GM20000 (cell line): ENCODE data around the gene NTMT1.
"Not testable (repeated sequence)": the region's sequence is repeated elsewhere in the genome, so short reads cannot be mapped to it uniquely, and the experiment has no call there.

Experiments
- DNase-seq: peaks from one replicate; pipeline ENCODE4 v3.0.0; 2012; ENCODE audit warnings: low spot score
- CTCF ChIP-seq: IDR thresholded peaks from 2 replicates; pipeline ENCODE4 v1.5.1; 2012; ENCODE audit warnings: mild to moderate bottlenecking, control low read depth; ENCODE audit errors: extremely low read depth, missing control alignments

The NTMT1 gene

GRCh38 chr9:129653823-129654553 is 28.0 kb downstream of the NTMT1 start:
- no peak for DNase-seq
- TF ChIP-seq CTCF: no peak

- no peak for DNase-seq
- TF ChIP-seq CTCF: no peak
These were observed 28.6 kb downstream of the NTMT1 start for GRCh38 chr9:129654554-129655040.

GRCh38 chr9:129655154-129655553 is 29.2 kb downstream of the NTMT1 start:
- no peak for DNase-seq
- TF ChIP-seq CTCF: no peak

- TF ChIP-seq CTCF: no peak
- DNase-seq: no peak
These were observed 29.7 kb downstream of the NTMT1 start for GRCh38 chr9:129655696-129656095.

GRCh38 chr9:129656795-129657390 is 30.9 kb downstream of the NTMT1 start:
- DNase-seq: no peak
- no peak for TF ChIP-seq CTCF

GRCh38 chr9:129661029-129661428 is 35.1 kb downstream of the NTMT1 start:
- no peak for TF ChIP-seq CTCF
- no peak for DNase-seq

GRCh38 chr9:129662239-129662638 is 36.3 kb downstream of the NTMT1 start:
- not testable (repeated sequence) for DNase-seq
